GM12878 (cell line): ENCODE measurements around the gene SLC43A1.

Experiments used
- CBX3 ChIP-seq: fragments of 200-600 bp; sonication (generic); IDR thresholded peaks from 2 replicates; pipeline ENCODE4 v1.6.1; 2016; ENCODE audit warnings: low read depth, borderline replicate concordance
- EP300 ChIP-seq, 2 experiments: fragments of 150-350 bp in 1 of 2; IDR thresholded peaks; 2 replicates each; pipeline ENCODE4 v1.6.1; 2011 to 2012; ENCODE audit warnings: low read depth in 2 of 2, low read length in 2 of 2, borderline replicate concordance in 1 of 2, improper control_type of control experiment in 1 of 2, inconsistent platforms in 1 of 2; ENCODE audit not compliant: control insufficient read depth in 1 of 2
- EZH2 ChIP-seq: IDR thresholded peaks from 2 replicates; pipeline ENCODE4 v1.6.1; 2012; ENCODE audit warnings: low read depth, mild to moderate bottlenecking, control low read depth, inconsistent platforms, low read length, borderline replicate concordance; ENCODE audit not compliant: control insufficient read depth
- NR2C2 ChIP-seq: IDR thresholded peaks from 2 replicates; pipeline ENCODE4 v1.6.1; 2011; ENCODE audit warnings: borderline replicate concordance, low read depth; ENCODE audit not compliant: control insufficient read depth, insufficient read length
- NRF1 ChIP-seq: conservative IDR thresholded peaks from 2 replicates; pipeline ENCODE4 v1.6.1; 2011; ENCODE audit warnings: mild to moderate bottlenecking, low read depth, low read length, improper control_type of control experiment
- POLR2AphosphoS5 ChIP-seq: IDR thresholded peaks from 2 replicates; pipeline ENCODE4 v1.6.1; 2011; ENCODE audit warnings: mild to moderate bottlenecking, low read length, inconsistent platforms
- YBX1 ChIP-seq: fragments of 450-650 bp; IDR thresholded peaks from 2 replicates; pipeline ENCODE4 v1.6.1; 2016; ENCODE audit warnings: antibody characterized with exemption
- TF ChIP-seq, protein P1 (sequence below), 3 experiments: IDR thresholded peaks in 2 of 3; conservative IDR thresholded peaks in 1 of 3; 2 replicates each; pipeline ENCODE4 v1.5.1; 2011; ENCODE audit warnings: low read depth in 3 of 3, low read length in 3 of 3, mild to moderate bottlenecking in 3 of 3, control low read depth in 2 of 3, moderate library complexity in 2 of 3, inconsistent platforms in 1 of 3, mixed read lengths in 1 of 3; ENCODE audit not compliant: control insufficient read depth in 2 of 3, insufficient read depth in 1 of 3; ENCODE audit errors: extremely low read depth in 1 of 3
- TF ChIP-seq, protein P2 (sequence below): IDR thresholded peaks from 2 replicates; pipeline ENCODE4 v1.6.1; 2012; ENCODE audit warnings: mild to moderate bottlenecking, low read depth, low read length
- TF ChIP-seq, protein P3 (sequence below): IDR thresholded peaks from 2 replicates; pipeline ENCODE4 v1.6.1; 2012; ENCODE audit warnings: low read depth, low read length, improper control_type of control experiment
- TF ChIP-seq, protein P4 (sequence below): IDR thresholded peaks from 2 replicates; pipeline ENCODE4 v1.6.1; 2012; ENCODE audit warnings: low read length, inconsistent platforms

DNA sequence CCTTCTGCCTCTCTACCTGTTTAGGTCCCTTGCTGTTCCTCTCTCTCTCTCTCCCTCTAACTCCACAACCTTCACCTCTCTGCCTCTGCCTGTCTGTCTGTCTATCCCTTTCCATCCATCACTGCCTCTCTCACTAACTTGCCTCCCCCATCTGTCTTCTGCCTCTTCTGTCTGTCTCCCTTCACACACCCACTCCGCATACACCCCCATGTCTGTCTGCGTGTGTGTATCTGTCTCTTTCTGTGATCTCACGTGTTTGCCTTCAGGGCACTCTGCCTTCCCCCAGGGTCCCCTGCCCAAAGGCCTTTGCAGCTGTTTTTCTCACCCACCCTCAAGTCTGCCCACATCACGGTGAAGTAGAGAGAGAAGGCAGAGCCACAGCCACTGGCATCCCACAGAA is 47.2 kb downstream of the SLC43A1 start:
- TF ChIP-seq POLR2AphosphoS5 (no peak), NRF1 (no peak), CBX3 (no peak), NR2C2 (no peak), EP300 (IDR thresholded peaks at IDR 0.05; ENCODE audit: borderline replicate concordance in 1 of 2, control insufficient read depth in 1 of 2, low read depth in 2 of 2, low read length in 2 of 2) (no peak), YBX1 (no peak), EZH2 (no peak)
- TF ChIP-seq, protein P1, sequence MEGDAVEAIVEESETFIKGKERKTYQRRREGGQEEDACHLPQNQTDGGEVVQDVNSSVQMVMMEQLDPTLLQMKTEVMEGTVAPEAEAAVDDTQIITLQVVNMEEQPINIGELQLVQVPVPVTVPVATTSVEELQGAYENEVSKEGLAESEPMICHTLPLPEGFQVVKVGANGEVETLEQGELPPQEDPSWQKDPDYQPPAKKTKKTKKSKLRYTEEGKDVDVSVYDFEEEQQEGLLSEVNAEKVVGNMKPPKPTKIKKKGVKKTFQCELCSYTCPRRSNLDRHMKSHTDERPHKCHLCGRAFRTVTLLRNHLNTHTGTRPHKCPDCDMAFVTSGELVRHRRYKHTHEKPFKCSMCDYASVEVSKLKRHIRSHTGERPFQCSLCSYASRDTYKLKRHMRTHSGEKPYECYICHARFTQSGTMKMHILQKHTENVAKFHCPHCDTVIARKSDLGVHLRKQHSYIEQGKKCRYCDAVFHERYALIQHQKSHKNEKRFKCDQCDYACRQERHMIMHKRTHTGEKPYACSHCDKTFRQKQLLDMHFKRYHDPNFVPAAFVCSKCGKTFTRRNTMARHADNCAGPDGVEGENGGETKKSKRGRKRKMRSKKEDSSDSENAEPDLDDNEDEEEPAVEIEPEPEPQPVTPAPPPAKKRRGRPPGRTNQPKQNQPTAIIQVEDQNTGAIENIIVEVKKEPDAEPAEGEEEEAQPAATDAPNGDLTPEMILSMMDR (IDR thresholded peaks at IDR 0.05 in 2 of 3, conservative IDR thresholded peaks at IDR 0.05 in 1 of 3; ENCODE audit: control insufficient read depth in 2 of 3, extremely low read depth in 1 of 3, insufficient read depth in 1 of 3, low read depth in 3 of 3, low read length in 3 of 3), result no peak
- TF ChIP-seq, protein P2, sequence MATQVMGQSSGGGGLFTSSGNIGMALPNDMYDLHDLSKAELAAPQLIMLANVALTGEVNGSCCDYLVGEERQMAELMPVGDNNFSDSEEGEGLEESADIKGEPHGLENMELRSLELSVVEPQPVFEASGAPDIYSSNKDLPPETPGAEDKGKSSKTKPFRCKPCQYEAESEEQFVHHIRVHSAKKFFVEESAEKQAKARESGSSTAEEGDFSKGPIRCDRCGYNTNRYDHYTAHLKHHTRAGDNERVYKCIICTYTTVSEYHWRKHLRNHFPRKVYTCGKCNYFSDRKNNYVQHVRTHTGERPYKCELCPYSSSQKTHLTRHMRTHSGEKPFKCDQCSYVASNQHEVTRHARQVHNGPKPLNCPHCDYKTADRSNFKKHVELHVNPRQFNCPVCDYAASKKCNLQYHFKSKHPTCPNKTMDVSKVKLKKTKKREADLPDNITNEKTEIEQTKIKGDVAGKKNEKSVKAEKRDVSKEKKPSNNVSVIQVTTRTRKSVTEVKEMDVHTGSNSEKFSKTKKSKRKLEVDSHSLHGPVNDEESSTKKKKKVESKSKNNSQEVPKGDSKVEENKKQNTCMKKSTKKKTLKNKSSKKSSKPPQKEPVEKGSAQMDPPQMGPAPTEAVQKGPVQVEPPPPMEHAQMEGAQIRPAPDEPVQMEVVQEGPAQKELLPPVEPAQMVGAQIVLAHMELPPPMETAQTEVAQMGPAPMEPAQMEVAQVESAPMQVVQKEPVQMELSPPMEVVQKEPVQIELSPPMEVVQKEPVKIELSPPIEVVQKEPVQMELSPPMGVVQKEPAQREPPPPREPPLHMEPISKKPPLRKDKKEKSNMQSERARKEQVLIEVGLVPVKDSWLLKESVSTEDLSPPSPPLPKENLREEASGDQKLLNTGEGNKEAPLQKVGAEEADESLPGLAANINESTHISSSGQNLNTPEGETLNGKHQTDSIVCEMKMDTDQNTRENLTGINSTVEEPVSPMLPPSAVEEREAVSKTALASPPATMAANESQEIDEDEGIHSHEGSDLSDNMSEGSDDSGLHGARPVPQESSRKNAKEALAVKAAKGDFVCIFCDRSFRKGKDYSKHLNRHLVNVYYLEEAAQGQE, result no peak
- TF ChIP-seq, protein P3, sequence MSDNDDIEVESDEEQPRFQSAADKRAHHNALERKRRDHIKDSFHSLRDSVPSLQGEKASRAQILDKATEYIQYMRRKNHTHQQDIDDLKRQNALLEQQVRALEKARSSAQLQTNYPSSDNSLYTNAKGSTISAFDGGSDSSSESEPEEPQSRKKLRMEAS, result no peak
- TF ChIP-seq, protein P4, sequence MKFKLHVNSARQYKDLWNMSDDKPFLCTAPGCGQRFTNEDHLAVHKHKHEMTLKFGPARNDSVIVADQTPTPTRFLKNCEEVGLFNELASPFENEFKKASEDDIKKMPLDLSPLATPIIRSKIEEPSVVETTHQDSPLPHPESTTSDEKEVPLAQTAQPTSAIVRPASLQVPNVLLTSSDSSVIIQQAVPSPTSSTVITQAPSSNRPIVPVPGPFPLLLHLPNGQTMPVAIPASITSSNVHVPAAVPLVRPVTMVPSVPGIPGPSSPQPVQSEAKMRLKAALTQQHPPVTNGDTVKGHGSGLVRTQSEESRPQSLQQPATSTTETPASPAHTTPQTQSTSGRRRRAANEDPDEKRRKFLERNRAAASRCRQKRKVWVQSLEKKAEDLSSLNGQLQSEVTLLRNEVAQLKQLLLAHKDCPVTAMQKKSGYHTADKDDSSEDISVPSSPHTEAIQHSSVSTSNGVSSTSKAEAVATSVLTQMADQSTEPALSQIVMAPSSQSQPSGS, result no peak
